Cardiac fibroblast (primary cell): ENCODE data around the gene SLC10A3.

Source experiments
- DNase-seq, 2 donors: peaks; one replicate each; pipeline versions ENCODE4 v3.0.0 to v3.0.0-alpha.2; 2010; ENCODE audit warnings: low read depth in 2 of 2
- H3K4me3 ChIP-seq, 2 donors: replicated peaks in 1 of 2; 1 replicate in 1 of 2; 2 replicates in 1 of 2; pipeline ENCODE4 v1.5.1; 2011; ENCODE audit warnings: low read depth in 2 of 2, low read length in 2 of 2, mild to moderate bottlenecking in 2 of 2, moderate library complexity in 1 of 2
- TF ChIP-seq, protein P1 (sequence below): IDR thresholded peaks from one replicate; pipeline ENCODE4 v1.5.1; 2011; ENCODE audit warnings: low read depth, mild to moderate bottlenecking, low read length, inconsistent platforms

The SLC10A3 gene, protein sequence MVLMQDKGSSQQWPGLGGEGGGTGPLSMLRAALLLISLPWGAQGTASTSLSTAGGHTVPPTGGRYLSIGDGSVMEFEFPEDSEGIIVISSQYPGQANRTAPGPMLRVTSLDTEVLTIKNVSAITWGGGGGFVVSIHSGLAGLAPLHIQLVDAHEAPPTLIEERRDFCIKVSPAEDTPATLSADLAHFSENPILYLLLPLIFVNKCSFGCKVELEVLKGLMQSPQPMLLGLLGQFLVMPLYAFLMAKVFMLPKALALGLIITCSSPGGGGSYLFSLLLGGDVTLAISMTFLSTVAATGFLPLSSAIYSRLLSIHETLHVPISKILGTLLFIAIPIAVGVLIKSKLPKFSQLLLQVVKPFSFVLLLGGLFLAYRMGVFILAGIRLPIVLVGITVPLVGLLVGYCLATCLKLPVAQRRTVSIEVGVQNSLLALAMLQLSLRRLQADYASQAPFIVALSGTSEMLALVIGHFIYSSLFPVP

DNA sequence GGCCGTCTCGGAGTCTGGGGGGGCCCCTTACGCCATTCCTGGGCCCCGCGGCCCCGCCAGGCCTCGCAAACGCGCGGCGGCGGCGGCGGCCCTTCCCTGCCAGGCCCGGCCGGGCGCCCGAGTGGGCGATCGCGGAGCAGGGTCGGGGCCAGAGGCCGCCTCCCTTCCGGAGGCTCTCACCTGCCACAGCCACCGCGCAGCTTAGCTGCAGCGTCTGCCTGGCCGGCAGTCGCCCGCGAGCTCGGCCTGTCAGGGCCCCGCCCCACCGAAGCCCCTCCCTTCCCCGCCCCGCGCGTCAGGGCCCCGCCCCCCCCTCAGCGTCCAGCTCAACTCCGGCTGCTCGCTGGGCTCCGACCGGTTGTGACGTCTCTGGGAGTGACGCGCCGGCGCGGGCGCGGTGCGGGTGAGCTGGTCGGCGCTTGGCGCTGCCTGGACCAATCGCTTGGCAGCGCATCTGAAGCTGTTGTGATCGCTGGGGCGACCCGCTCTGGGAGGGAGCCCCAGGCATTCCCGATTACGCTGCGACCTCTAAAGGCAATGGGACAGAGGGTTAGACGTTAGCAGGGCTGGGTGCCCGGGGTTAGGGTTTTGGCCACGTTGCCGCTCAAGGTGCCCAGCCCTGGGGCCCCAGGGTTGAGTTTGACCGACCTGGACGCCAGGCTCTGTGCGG is at the start of gene SLC10A3:
Gene SLC10A3 (minus strand): TSS at position 216 of the 670 bp plus-strand sequence. CDS start 1,689 bp downstream, outside the sequence.
- TF ChIP-seq, protein P1, sequence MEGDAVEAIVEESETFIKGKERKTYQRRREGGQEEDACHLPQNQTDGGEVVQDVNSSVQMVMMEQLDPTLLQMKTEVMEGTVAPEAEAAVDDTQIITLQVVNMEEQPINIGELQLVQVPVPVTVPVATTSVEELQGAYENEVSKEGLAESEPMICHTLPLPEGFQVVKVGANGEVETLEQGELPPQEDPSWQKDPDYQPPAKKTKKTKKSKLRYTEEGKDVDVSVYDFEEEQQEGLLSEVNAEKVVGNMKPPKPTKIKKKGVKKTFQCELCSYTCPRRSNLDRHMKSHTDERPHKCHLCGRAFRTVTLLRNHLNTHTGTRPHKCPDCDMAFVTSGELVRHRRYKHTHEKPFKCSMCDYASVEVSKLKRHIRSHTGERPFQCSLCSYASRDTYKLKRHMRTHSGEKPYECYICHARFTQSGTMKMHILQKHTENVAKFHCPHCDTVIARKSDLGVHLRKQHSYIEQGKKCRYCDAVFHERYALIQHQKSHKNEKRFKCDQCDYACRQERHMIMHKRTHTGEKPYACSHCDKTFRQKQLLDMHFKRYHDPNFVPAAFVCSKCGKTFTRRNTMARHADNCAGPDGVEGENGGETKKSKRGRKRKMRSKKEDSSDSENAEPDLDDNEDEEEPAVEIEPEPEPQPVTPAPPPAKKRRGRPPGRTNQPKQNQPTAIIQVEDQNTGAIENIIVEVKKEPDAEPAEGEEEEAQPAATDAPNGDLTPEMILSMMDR, result no peak
- peak within 1 kb of the TSS; percentile 62 to 63 for H3K4me3 ChIP-seq
- DNase-seq, result peak; percentile 91 to 96

DNA sequence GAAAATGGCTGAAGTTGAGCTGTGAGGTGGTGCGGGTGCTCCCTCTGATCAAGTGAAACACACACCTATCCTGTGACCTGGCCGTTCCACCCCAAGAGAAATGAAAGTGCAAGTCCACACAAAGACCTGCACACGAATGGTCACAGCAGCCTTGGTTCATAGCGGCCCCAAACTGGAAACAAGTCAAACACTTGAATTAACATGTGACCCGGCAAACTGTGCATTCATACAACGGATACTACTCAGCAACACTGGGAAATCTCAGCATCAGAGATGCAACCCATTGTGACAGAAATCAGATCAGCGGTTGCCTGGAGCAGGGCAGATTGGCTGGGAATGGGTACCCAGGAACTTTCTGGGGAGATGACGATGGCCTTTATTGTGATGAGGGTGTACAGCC is 48.6 kb upstream of the SLC10A3 start:
- no peak for DNase-seq
- H3K4me3 ChIP-seq, result no peak overlapping the region
- TF ChIP-seq, protein P1, result no peak

DNA sequence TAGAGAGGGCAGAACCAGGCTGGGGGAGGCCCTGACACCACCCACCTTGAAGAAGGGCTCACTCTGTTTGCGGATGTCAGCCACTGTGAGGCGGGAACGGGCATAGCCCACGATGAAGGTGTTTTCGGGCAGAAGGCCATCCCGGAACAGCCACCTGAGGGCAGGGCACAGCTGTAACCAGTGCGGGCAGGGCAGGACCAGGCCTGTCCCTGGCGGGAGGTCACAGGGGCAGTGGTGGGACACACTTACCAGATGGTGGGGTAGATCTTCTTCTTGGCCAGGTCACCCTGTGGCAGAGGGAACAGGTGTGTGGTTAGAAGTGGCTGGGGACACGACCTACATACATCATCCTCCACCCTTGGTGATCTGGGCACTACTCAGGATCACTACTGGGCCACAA is 45.5 kb upstream of the SLC10A3 start:
- no peak for DNase-seq
- TF ChIP-seq, protein P1, result no peak
- H3K4me3 ChIP-seq, result no peak overlapping the region

DNA sequence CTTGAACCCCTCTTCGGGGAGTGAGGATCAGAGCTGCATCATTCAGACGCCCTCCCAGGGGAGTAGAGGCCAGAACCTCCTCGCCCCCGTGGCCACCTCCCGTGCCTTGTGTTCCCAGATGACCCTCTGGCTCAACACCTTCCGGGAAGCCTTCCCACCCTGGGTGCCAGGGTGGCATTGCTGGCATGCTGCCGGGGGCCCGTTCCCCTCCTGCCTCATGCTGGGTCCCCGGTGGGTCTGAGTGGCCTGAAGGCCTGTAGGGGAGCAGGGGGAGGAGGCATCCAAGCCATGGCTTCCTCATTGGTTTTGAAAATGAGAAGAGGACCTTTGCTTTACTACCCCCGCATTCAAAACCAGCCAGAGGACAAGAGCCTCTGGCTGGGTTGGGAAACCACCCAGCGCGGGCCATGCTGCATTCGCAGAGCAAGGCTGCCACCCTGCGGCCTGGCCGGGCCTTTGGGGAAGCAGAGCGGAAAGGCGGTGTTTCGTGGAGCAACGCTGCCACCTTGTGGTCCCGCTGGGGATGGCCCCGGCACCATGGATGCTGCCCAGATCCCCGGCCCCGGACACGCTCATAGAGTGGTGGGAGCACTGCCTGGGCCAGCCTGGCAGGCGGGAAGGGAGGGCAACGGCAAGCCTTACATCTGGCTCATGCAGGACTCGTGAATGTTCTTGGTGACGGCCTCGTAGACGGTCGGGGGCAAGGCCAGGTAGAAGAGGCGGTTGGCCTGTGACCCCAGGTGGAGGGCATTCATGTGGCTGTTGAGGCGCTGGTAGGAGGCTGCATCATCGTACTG is 44.3 kb upstream of the SLC10A3 start:
- TF ChIP-seq, protein P1, result peak; percentile 95
- no peak overlapping the region for H3K4me3 ChIP-seq
- peak; percentile 83 to 89 for DNase-seq

DNA sequence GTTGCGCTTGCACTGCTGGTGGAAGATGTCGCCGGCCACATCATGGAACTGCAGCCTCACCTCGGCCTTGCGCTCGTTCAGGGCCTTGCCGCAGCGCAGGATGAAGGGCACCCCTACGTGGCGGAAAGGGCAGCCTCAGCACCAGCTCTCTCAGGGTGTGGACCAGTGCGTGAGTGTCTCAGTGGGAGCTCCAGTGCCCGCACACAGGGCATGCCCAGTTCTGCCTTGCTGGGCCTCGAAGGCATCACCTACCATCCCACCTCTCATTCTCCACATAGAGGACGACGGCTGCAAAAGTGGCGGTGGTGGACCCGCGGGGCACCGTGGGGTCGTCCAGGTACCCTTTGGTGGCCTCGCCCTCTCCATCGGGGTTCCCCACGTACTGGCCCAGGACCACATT is 42.3 kb upstream of the SLC10A3 start:
- DNase-seq, result no peak
- no peak overlapping the region for H3K4me3 ChIP-seq
- TF ChIP-seq, protein P1, result no peak

DNA sequence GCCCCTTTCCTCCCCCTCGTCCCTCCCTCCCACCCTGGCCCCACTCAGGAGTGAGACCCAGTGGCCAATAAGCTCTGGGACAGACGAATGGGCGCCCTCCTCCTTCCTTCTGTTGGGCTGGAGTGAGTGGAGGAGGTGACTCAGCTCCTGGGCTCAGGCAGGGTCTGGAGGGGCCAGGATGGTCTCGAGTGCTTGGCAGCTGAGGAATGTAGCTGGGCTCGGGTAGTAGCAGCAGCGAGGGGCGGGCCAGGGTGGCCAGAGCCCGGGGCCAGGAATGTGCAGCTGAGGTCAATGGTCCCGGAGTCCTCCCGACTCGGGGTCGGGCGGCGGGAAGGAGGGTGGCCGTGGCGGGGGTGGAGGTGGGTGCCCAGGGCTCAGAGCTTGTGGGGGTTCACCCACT is 41.2 kb upstream of the SLC10A3 start:
- peak in 1 of 2 donors; percentile 61 for DNase-seq
- TF ChIP-seq, protein P1, result no peak
- no peak overlapping the region for H3K4me3 ChIP-seq
